Activated T-cell treated with anti-CD3 and anti-CD28 coated beads for 48 hours (primary cell): ENCODE data around the gene MGAT4A.
"Not testable (repeated sequence)": the region's sequence is repeated elsewhere in the genome, so short reads cannot be mapped to it uniquely, and the experiment has no call there.

Source experiments
- DNase-seq: peaks from one replicate; pipeline ENCODE4 v3.0.0-alpha.2; 2020; ENCODE audit warnings: low read depth

The MGAT4A gene

GRCh38 chr2:98702858-98703620 is 27.9 kb downstream of the MGAT4A start:
- no peak for DNase-seq

- DNase-seq: no peak
Observed at GRCh38 chr2:98702127-98702802, 28.7 kb downstream of the MGAT4A start.

- no peak for DNase-seq
Observed at GRCh38 chr2:98701230-98701629, 29.7 kb downstream of the MGAT4A start.

GRCh38 chr2:98698896-98699295 is 32.0 kb downstream of the MGAT4A start:
- no peak for DNase-seq

GRCh38 chr2:98697651-98698337 is 33.1 kb downstream of the MGAT4A start:
- DNase-seq: no peak

GRCh38 chr2:98696200-98696599 is 34.7 kb downstream of the MGAT4A start:
- DNase-seq: no peak

- no peak for DNase-seq
Observed at GRCh38 chr2:98695255-98695654, 35.7 kb downstream of the MGAT4A start.

- no peak for DNase-seq
Observed at GRCh38 chr2:98693477-98693876, 37.5 kb downstream of the MGAT4A start.

- DNase-seq: no peak
Observed at GRCh38 chr2:98692090-98693054, 38.6 kb downstream of the MGAT4A start.

GRCh38 chr2:98691303-98691702 is 39.6 kb downstream of the MGAT4A start:
- no peak for DNase-seq

GRCh38 chr2:98685930-98686887 is 44.7 kb downstream of the MGAT4A start:
- no peak for DNase-seq

GRCh38 chr2:98683728-98684127 is 47.2 kb downstream of the MGAT4A start:
- DNase-seq: no peak

- no peak for DNase-seq
Observed at GRCh38 chr2:98676742-98677141, 54.2 kb downstream of the MGAT4A start.

- DNase-seq: no peak
Observed at GRCh38 chr2:98674233-98674964, 56.5 kb downstream of the MGAT4A start.

GRCh38 chr2:98669675-98670074 is 61.3 kb downstream of the MGAT4A start:
- no peak for DNase-seq

GRCh38 chr2:98665677-98666076 is 65.3 kb downstream of the MGAT4A start:
- DNase-seq: no peak

GRCh38 chr2:98664323-98664722 is 66.6 kb downstream of the MGAT4A start:
- DNase-seq: no peak

- no peak for DNase-seq
Observed at GRCh38 chr2:98663511-98664090, 67.3 kb downstream of the MGAT4A start.

- not testable (repeated sequence) for DNase-seq
Observed at GRCh38 chr2:98659491-98659840, 71.5 kb downstream of the MGAT4A start.
